Retinal pigment epithelial cell (primary cell): ENCODE measurements around the gene ZNF804A.

Experiments
- DNase-seq: peaks from one replicate; pipeline ENCODE4 v3.0.0-alpha.2; 2010; ENCODE audit warnings: low read depth
- H3K4me3 ChIP-seq: 2 replicates; pipeline ENCODE4 v1.5.1; 2011; ENCODE audit warnings: mild to moderate bottlenecking, low read length, control low read depth, moderate library complexity
- CTCF ChIP-seq: conservative IDR thresholded peaks from 2 replicates; pipeline ENCODE4 v1.5.1; 2011; ENCODE audit warnings: low read depth, low read length, control low read depth, inconsistent platforms

The ZNF804A gene

GRCh38 chr2:184560603-184561002, 37.7 kb upstream of the ZNF804A start:
- TF ChIP-seq CTCF, result no peak
- no peak overlapping the region for H3K4me3 ChIP-seq
- no peak for DNase-seq

GRCh38 chr2:184562532-184562931, 35.8 kb upstream of the ZNF804A start:
- H3K4me3 ChIP-seq, result no peak overlapping the region
- DNase-seq, result peak; percentile 73
- no peak for TF ChIP-seq CTCF

- DNase-seq, result no peak
- no peak overlapping the region for H3K4me3 ChIP-seq
- no peak for TF ChIP-seq CTCF
These were observed 34.2 kb upstream of the ZNF804A start for GRCh38 chr2:184564092-184564491.

GRCh38 chr2:184566716-184567115, 31.6 kb upstream of the ZNF804A start:
- H3K4me3 ChIP-seq, result no peak overlapping the region
- no peak for TF ChIP-seq CTCF
- DNase-seq, result no peak

- no peak for DNase-seq
- no peak overlapping the region for H3K4me3 ChIP-seq
- no peak for TF ChIP-seq CTCF
These were observed 21.3 kb upstream of the ZNF804A start for GRCh38 chr2:184577056-184577455.

GRCh38 chr2:184577743-184578142, 20.6 kb upstream of the ZNF804A start:
- no peak for DNase-seq
- H3K4me3 ChIP-seq, result no peak overlapping the region
- no peak for TF ChIP-seq CTCF

- TF ChIP-seq CTCF, result no peak
- H3K4me3 ChIP-seq, result no peak overlapping the region
- DNase-seq, result no peak
These were observed 19.1 kb upstream of the ZNF804A start for GRCh38 chr2:184579226-184579625.
